HCT116 (cell line): Measurements from ENCODE around the gene ZFP3. TPM values are rescaled to one million over a fixed set of nuclear protein-coding genes. Genes with fewer than 3 reads are reported as not detected.
"Not testable (repeated sequence)": the region's sequence is repeated elsewhere in the genome, so short reads cannot be mapped to it uniquely, and the experiment has no call there.

Experiments
- ATAC-seq: fragments of 200-7000 bp; cut with Tn5 transposase; 2 replicates; pipeline ENCODE4 v1.9.1; 2020; ENCODE audit warnings: mild to moderate bottlenecking, moderate library complexity
- BruUV-seq: library from RNA; stranded (reverse); fragments of 400-500 nt; replicated peaks from 2 replicates; lab custom pipeline; 2021; lab: Mats Ljungman, UMichigan
- CTCF ChIA-PET: fragments of 300-600 bp; sonication (Branson Sonifier 250); formaldehyde crosslinking; loops from one replicate; lab custom pipeline; 2021; ENCODE audit warnings: antibody characterized with exemption; lab: Charles Lee
- POLR2A ChIA-PET: fragments of 300-600, 350-600 bp; sonication (Branson Sonifier 250); formaldehyde crosslinking; loops from one replicate; lab custom pipeline; 2021; ENCODE audit warnings: antibody characterized with exemption; lab: Charles Lee
- RAD21 ChIA-PET, 2 experiments: fragments of 300-600 bp; sonication (Branson Sonifier 250); formaldehyde crosslinking; loops; one replicate each; lab custom pipeline; 2023; ENCODE audit warnings: low total read pairs in 2 of 2; ENCODE audit not compliant: uncharacterized antibody in 2 of 2, unreplicated experiment in 2 of 2, low non-redundant PET in 1 of 2; lab: Charles Lee
- DNase-seq: peaks from one replicate; pipeline ENCODE4 v3.0.0-alpha.2; 2010; ENCODE audit warnings: low read depth, low spot score
- H2AFZ ChIP-seq: fragments of 200-600 bp; shearing (Covaris generic), sonication (generic); 2 replicates; pipeline ENCODE4 v1.6.1; 2017; ENCODE audit warnings: low read depth, mixed run types, mixed read lengths, antibody characterized with exemption, low read length; ENCODE audit not compliant: poor library complexity, severe bottlenecking
- H3K27ac ChIP-seq: 2 replicates; pipeline ENCODE4 v1.5.1; 2012; ENCODE audit warnings: low read depth, low read length
- H3K27me3 ChIP-seq: fragments of 200-600 bp; sonication (generic); 2 replicates; pipeline ENCODE4 v1.6.1; 2016; ENCODE audit warnings: mixed run types, low read length, mixed read lengths; ENCODE audit not compliant: insufficient read depth
- H3K36me3 ChIP-seq, 2 experiments: fragments of 200-500 bp in 1 of 2; fragments of 200-600 bp in 1 of 2; sonication (Bioruptor generic) in 1 of 2; sonication (generic) in 1 of 2; 2 replicates each; pipeline versions ENCODE4 v1.5.1 to v1.6.1; 2014 to 2016; ENCODE audit warnings: low read length in 2 of 2, inconsistent platforms in 1 of 2, mixed read lengths in 1 of 2, mixed run types in 1 of 2; ENCODE audit not compliant: insufficient read depth in 2 of 2, control insufficient read depth in 1 of 2
- H3K4me1 ChIP-seq, 2 experiments: fragments of 200-600 bp in 1 of 2; sonication (generic) in 1 of 2; 2 replicates each; pipeline versions ENCODE4 v1.5.1 to v1.6.1; 2012 to 2017; ENCODE audit warnings: low read length in 2 of 2, inconsistent platforms in 1 of 2, mild to moderate bottlenecking in 1 of 2, mixed read lengths in 1 of 2, mixed run types in 1 of 2, moderate library complexity in 1 of 2; ENCODE audit not compliant: insufficient read depth in 2 of 2, control insufficient read depth in 1 of 2
- H3K4me2 ChIP-seq: fragments of 200-600 bp; sonication (generic); 2 replicates; pipeline ENCODE4 v1.6.1; 2017; ENCODE audit warnings: mixed run types, low read length, mixed read lengths
- H3K4me3 ChIP-seq, 2 experiments: fragments of 200-600 bp in 1 of 2; sonication (generic) in 1 of 2; replicated peaks in 1 of 2; 2 replicates each; pipeline ENCODE4 v1.5.1; 2011 to 2016; ENCODE audit warnings: low read length in 2 of 2, control low read depth in 1 of 2, low read depth in 1 of 2, mild to moderate bottlenecking in 1 of 2, mixed read lengths in 1 of 2, mixed run types in 1 of 2
- H3K79me2 ChIP-seq: fragments of 200-600 bp; sonication (generic); 2 replicates; pipeline ENCODE4 v1.6.1; 2017; ENCODE audit warnings: mild to moderate bottlenecking, mixed run types, low read length, moderate library complexity, mixed read lengths; ENCODE audit not compliant: insufficient read depth
- H3K9ac ChIP-seq: fragments of 200-600 bp; sonication (generic); 2 replicates; pipeline ENCODE4 v1.6.1; 2016; ENCODE audit warnings: low read length, mixed read lengths
- H3K9me2 ChIP-seq: fragments of 200-600 bp; sonication (generic), shearing (Covaris generic); 2 replicates; pipeline ENCODE4 v1.6.1; 2017; ENCODE audit warnings: mixed run types, mild to moderate bottlenecking, moderate library complexity; ENCODE audit not compliant: insufficient read depth
- H3K9me3 ChIP-seq, 2 experiments: fragments of 200-500 bp in 1 of 2; fragments of 200-600 bp in 1 of 2; sonication (Bioruptor generic) in 1 of 2; sonication (generic) in 1 of 2; 2 replicates each; pipeline ENCODE4 v1.6.1; 2014 to 2017; ENCODE audit warnings: low read length in 2 of 2, mixed read lengths in 2 of 2, inconsistent platforms in 1 of 2, low read depth in 1 of 2, mild to moderate bottlenecking in 1 of 2, mixed run types in 1 of 2, moderate library complexity in 1 of 2; ENCODE audit not compliant: control insufficient read depth in 1 of 2, insufficient read depth in 1 of 2
- H4K20me1 ChIP-seq: fragments of 200-600 bp; sonication (generic), shearing (Covaris generic); 2 replicates; pipeline ENCODE4 v1.6.1; 2017; ENCODE audit warnings: mixed run types, mild to moderate bottlenecking, moderate library complexity; ENCODE audit not compliant: insufficient read depth
- RAD21 ChIP-seq: IDR thresholded peaks from 2 replicates; pipeline ENCODE4 v1.6.1; 2012; ENCODE audit warnings: low read depth, mild to moderate bottlenecking
- SP1 ChIP-seq: IDR thresholded peaks from 2 replicates; pipeline ENCODE4 v1.6.1; 2012; ENCODE audit warnings: low read depth
- ZBTB33 ChIP-seq: IDR thresholded peaks from 2 replicates; pipeline ENCODE4 v1.6.1; 2011; ENCODE audit warnings: mild to moderate bottlenecking, low read length, moderate library complexity; ENCODE audit not compliant: insufficient replicate concordance; ENCODE audit errors: extremely low read depth
- intact Hi-C: fragments of 100-400 bp; cut with micrococcal nuclease; formaldehyde crosslinking; loops from 2 replicates; pipeline ENCODE4 v1.10.0; 2022
- total RNA-seq: library from RNA; stranded (reverse); gene quantifications from one replicate; pipeline ENCODE4 v1.2.1, GENCODE V29; 2021; ENCODE audit not compliant: unreplicated experiment

The ZFP3 gene
- total RNA-seq, 1 experiment from 2014 or later = 0.05 TPM

GRCh38 chr17:5069724-5070123 lies 8.5 kb upstream of the ZFP3 start (continued):
- no peak for TF ChIP-seq RAD21
- no peak for TF ChIP-seq SP1
- TF ChIP-seq ZBTB33 = no peak

GRCh38 chr17:5075472-5075871 lies 2.8 kb upstream of the ZFP3 start:
- BruUV-seq, H3K9ac ChIP-seq, H3K79me2 ChIP-seq, H2AFZ ChIP-seq, CTCF ChIA-PET, H3K9me3 ChIP-seq, intact Hi-C loops, H3K4me3 ChIP-seq, H3K4me2 ChIP-seq, ATAC-seq, H4K20me1 ChIP-seq, H3K27me3 ChIP-seq, H3K36me3 ChIP-seq, DNase-seq, POLR2A ChIA-PET, H3K4me1 ChIP-seq, H3K27ac ChIP-seq, H3K9me2 ChIP-seq: not testable (repeated sequence)
- RAD21 ChIA-PET = interaction anchor here in 1 of 2 experiments (0.6 kb wide), 1 partner anchor 11 kb away, joined by 3 read pairs; no protein-coding TSS in a partner anchor

- H3K27me3 ChIP-seq, ATAC-seq, H3K79me2 ChIP-seq, H3K36me3 ChIP-seq, BruUV-seq, intact Hi-C loops, RAD21 ChIA-PET, H3K4me1 ChIP-seq, H3K4me2 ChIP-seq, H4K20me1 ChIP-seq, H3K9me2 ChIP-seq, H3K27ac ChIP-seq, H2AFZ ChIP-seq, H3K4me3 ChIP-seq, H3K9me3 ChIP-seq, POLR2A ChIA-PET, DNase-seq, CTCF ChIA-PET, H3K9ac ChIP-seq: not testable (repeated sequence)
Observed at GRCh38 chr17:5077275-5077674, 992 bp upstream of the ZFP3 start.
